ENCODE measurements around the gene SPDYC.

SPDYC gene

GRCh38 chr11:65218446-65218845 lies 48.4 kb downstream of the SPDYC start:
- Histone ChIP-seq H3K4me1 (ENCODE audit: low read length) (no peaks in the 10 kb centered on the region), H3K4me2 (ENCODE audit: low read depth, low read length) (no peak overlapping the region), H3K4me3 (ENCODE audit: low read length) (no peak overlapping the region), H3K9ac (ENCODE audit: low read length) (no peak overlapping the region), H3K9me3 (replicated peaks; ENCODE audit: insufficient read depth, low read length) (no peaks in the 10 kb centered on the region), H3K9me2 (replicated peaks; ENCODE audit: insufficient read depth, low read length) (no peaks in the 10 kb centered on the region), H4K20me1 (ENCODE audit: insufficient read depth, low read length) (no peaks in the 10 kb centered on the region), H3K27me3 (replicated peaks; ENCODE audit: insufficient read depth, low read length) (peaks cover 3% of the 10 kb centered on the region; the same call in 1 of the 2 replicates), H2AFZ (ENCODE audit: low read length) (no peak overlapping the region), H3K36me3 (replicated peaks; ENCODE audit: insufficient read depth, low read length) (no peaks in the 10 kb centered on the region), H3K79me2 (ENCODE audit: low read length) (no peaks in the 10 kb centered on the region), H3K27ac (ENCODE audit: low read length) (no peak overlapping the region), H3F3A (ENCODE audit: insufficient read depth, low read length) (no peaks in the 10 kb centered on the region)
- DNase-seq: no peak
- TF ChIP-seq CTCF (IDR thresholded peaks at IDR 0.05; ENCODE audit: low read length): no peak
- no peak for TF ChIP-seq EZH2phosphoT487 (IDR thresholded peaks at IDR 0.05; ENCODE audit: low read length)
- TF ChIP-seq EZH2 (optimal IDR thresholded peaks at IDR 0.05; ENCODE audit: low read depth, low read length): no peak

GRCh38 chr11:65219930-65220213 lies 49.8 kb downstream of the SPDYC start:
- Histone ChIP-seq H3K4me1 (ENCODE audit: low read length) (no peaks in the 10 kb centered on the region), H3F3A (ENCODE audit: insufficient read depth, low read length) (no peaks in the 10 kb centered on the region), H3K9ac (ENCODE audit: low read length) (no peak overlapping the region), H3K4me2 (ENCODE audit: low read depth, low read length) (no peak overlapping the region), H3K27ac (ENCODE audit: low read length) (no peak overlapping the region), H3K4me3 (ENCODE audit: low read length) (no peak overlapping the region), H3K79me2 (ENCODE audit: low read length) (no peaks in the 10 kb centered on the region), H4K20me1 (ENCODE audit: insufficient read depth, low read length) (no peaks in the 10 kb centered on the region), H2AFZ (ENCODE audit: low read length) (no peak overlapping the region), H3K27me3 (replicated peaks; ENCODE audit: insufficient read depth, low read length) (peaks cover 3% of the 10 kb centered on the region; the same call in 1 of the 2 replicates), H3K9me2 (replicated peaks; ENCODE audit: insufficient read depth, low read length) (no peaks in the 10 kb centered on the region), H3K9me3 (replicated peaks; ENCODE audit: insufficient read depth, low read length) (no peaks in the 10 kb centered on the region), H3K36me3 (replicated peaks; ENCODE audit: insufficient read depth, low read length) (no peaks in the 10 kb centered on the region)
- TF ChIP-seq EZH2 (optimal IDR thresholded peaks at IDR 0.05; ENCODE audit: low read depth, low read length): no peak
- TF ChIP-seq CTCF (IDR thresholded peaks at IDR 0.05; ENCODE audit: low read length): no peak
- TF ChIP-seq EZH2phosphoT487 (IDR thresholded peaks at IDR 0.05; ENCODE audit: low read length): no peak
- no peak for DNase-seq

- H3K27me3 ChIP-seq (replicated peaks; ENCODE audit: insufficient read depth, low read length): peaks cover 7% of the 10 kb centered on the region; the same call in 1 of the 2 replicates
- no peaks in the 10 kb centered on the region for H4K20me1 ChIP-seq (ENCODE audit: insufficient read depth, low read length)
- H3F3A ChIP-seq (ENCODE audit: insufficient read depth, low read length): no peaks in the 10 kb centered on the region
- no peak for TF ChIP-seq CTCF (IDR thresholded peaks at IDR 0.05; ENCODE audit: low read length)
- no peak for TF ChIP-seq EZH2phosphoT487 (IDR thresholded peaks at IDR 0.05; ENCODE audit: low read length)
- no peak for TF ChIP-seq EZH2 (optimal IDR thresholded peaks at IDR 0.05; ENCODE audit: low read depth, low read length)
- DNase-seq: no peak
- H3K36me3 ChIP-seq (replicated peaks; ENCODE audit: insufficient read depth, low read length): no peaks in the 10 kb centered on the region
- no peaks in the 10 kb centered on the region for H3K79me2 ChIP-seq (ENCODE audit: low read length)
- H3K27ac ChIP-seq (ENCODE audit: low read length): no peak overlapping the region
- H3K9ac ChIP-seq (ENCODE audit: low read length): no peak overlapping the region
- no peaks in the 10 kb centered on the region for H3K9me2 ChIP-seq (replicated peaks; ENCODE audit: insufficient read depth, low read length)
- H3K4me3 ChIP-seq (ENCODE audit: low read length): no peak overlapping the region
- no peak overlapping the region for H3K4me2 ChIP-seq (ENCODE audit: low read depth, low read length)
- no peaks in the 10 kb centered on the region for H3K4me1 ChIP-seq (ENCODE audit: low read length)
- H3K9me3 ChIP-seq (replicated peaks; ENCODE audit: insufficient read depth, low read length): no peaks in the 10 kb centered on the region
- H2AFZ ChIP-seq (ENCODE audit: low read length): no peak overlapping the region
These were observed 51.0 kb downstream of the SPDYC start for GRCh38 chr11:65221026-65221425.

Measured in MM.1S (cell line).